Breast epithelium (tissue), 3 donors: ENCODE data around the gene PMEPA1.

Experiments
- POLR2A ChIP-seq: fragments of 450-650 bp; IDR thresholded peaks from one replicate; pipeline ENCODE4 v1.6.1; 2016; ENCODE audit warnings: antibody characterized with exemption, mild to moderate bottlenecking, moderate library complexity
- POLR2AphosphoS5 ChIP-seq, 3 donors: sonication (generic); formaldehyde crosslinking; IDR thresholded peaks; one replicate each; pipeline ENCODE4 v1.6.1; 2017; ENCODE audit warnings: antibody characterized with exemption in 3 of 3
- TF ChIP-seq, protein P1 (sequence below), 3 donors: fragments of 450-650 bp; IDR thresholded peaks; one replicate each; pipeline ENCODE4 v1.5.1; 2016 to 2017; ENCODE audit warnings: antibody characterized with exemption in 3 of 3, mild to moderate bottlenecking in 3 of 3, moderate library complexity in 3 of 3

DNA sequence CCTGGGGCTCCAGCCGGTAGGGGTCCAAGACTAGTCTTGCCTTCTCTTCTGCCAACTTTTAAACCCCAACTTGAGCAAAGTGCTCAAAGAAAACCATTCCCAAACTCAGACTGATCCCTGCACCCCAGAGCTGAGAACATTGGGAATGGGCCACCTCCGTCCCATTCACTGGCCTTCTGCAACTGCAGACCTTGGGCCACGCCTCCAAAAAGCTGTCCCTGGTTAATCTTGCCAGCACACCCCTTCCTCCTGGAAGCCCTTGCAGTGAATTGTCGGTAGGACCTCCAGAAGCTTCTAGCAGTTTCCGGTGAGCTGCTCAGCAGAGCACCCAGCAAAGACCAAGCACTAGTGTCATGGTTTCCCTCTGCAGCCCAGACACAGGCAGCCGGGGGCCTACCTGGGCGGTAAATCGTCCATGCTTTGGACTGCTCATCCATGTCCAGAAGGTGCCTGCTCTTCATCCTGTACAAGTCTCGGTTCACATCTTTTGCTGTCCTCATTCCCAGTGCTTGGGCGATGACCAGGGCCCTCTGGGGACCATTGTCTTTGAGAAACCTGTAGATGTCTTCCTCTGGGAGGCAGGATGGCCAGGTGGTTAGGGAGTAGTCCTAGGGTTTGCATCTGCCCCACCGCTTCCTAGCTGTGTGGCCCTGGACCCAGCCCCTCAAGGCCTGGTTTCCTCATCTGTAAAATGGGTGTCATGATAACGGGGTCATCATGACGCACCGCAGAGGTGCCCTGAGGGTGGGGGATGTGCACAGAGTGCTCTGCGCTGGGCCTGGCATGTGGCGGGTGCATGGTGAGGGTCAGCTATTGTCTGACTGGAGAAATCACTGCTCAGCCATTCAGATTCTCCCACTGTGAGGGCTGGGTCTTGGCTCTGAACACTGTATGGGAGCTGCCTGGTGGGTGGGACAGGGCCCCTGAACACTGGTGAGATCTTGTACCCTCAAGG is 95.0 kb downstream of the PMEPA1 start:
- TF ChIP-seq, protein P1, sequence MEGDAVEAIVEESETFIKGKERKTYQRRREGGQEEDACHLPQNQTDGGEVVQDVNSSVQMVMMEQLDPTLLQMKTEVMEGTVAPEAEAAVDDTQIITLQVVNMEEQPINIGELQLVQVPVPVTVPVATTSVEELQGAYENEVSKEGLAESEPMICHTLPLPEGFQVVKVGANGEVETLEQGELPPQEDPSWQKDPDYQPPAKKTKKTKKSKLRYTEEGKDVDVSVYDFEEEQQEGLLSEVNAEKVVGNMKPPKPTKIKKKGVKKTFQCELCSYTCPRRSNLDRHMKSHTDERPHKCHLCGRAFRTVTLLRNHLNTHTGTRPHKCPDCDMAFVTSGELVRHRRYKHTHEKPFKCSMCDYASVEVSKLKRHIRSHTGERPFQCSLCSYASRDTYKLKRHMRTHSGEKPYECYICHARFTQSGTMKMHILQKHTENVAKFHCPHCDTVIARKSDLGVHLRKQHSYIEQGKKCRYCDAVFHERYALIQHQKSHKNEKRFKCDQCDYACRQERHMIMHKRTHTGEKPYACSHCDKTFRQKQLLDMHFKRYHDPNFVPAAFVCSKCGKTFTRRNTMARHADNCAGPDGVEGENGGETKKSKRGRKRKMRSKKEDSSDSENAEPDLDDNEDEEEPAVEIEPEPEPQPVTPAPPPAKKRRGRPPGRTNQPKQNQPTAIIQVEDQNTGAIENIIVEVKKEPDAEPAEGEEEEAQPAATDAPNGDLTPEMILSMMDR (IDR thresholded peaks at IDR 0.05), result no peak
- TF ChIP-seq POLR2AphosphoS5 (IDR thresholded peaks at IDR 0.05) (no peak), POLR2A (no peak)
